Measurements from ENCODE around the gene VPREB1. TPM values are rescaled to one million over a fixed set of nuclear protein-coding genes. Genes with fewer than 3 reads are reported as not detected.
"Not testable (repeated sequence)": the region's sequence is repeated elsewhere in the genome, so short reads cannot be mapped to it uniquely, and the experiment has no call there.

Gene VPREB1
- polyA plus RNA-seq, 4 donors = 0.23 to 0.48 TPM; not detected in 2

- not testable (repeated sequence) for DNase-seq (ENCODE audit: low read depth in 4 of 4, low spot score in 2 of 4)
Measured at GRCh38 chr22:22291129-22291806, 46.7 kb downstream of the VPREB1 start.

GRCh38 chr22:22292656-22293055, 48.1 kb downstream of the VPREB1 start:
- DNase-seq (ENCODE audit: low read depth in 4 of 4, low spot score in 2 of 4) = not testable (repeated sequence)

GRCh38 chr22:22293436-22293835, 48.9 kb downstream of the VPREB1 start:
- not testable (repeated sequence) for DNase-seq (ENCODE audit: low read depth in 4 of 4, low spot score in 2 of 4)

GRCh38 chr22:22294641-22295040, 50.1 kb downstream of the VPREB1 start:
- DNase-seq (ENCODE audit: low read depth in 4 of 4, low spot score in 2 of 4) = not testable (repeated sequence)
